ENCODE measurements around the gene SLC4A4.

- no peak for TF ChIP-seq CTCF (IDR thresholded peaks at IDR 0.05; ENCODE audit: low read depth, low read length, poor library complexity, severe bottlenecking)
- no peak for TF ChIP-seq EZH2phosphoT487 (IDR thresholded peaks at IDR 0.05; ENCODE audit: borderline replicate concordance, low read length)
Measured at GRCh38 chr4:71587995-71588394, 249.2 kb downstream of the SLC4A4 start.
